ENCODE results near the gene NOL8.

NOL8 gene

GRCh38 chr9:92299116-92299515 is 26.0 kb downstream of the NOL8 start:
- Histone ChIP-seq H3K27me3 (ENCODE audit: insufficient read depth, low read length) (no peaks in the 10 kb centered on the region), H2BK5ac (ENCODE audit: low read depth, low read length, poor library complexity) (no peak overlapping the region), H3K4me3 (ENCODE audit: low read depth, low read length) (no peak overlapping the region), H3K14ac (ENCODE audit: low read length) (no peak overlapping the region), H3K79me1 (ENCODE audit: low read length) (no peaks in the 10 kb centered on the region), H2AK5ac (ENCODE audit: low read length) (no peak overlapping the region), H3K4me1 (ENCODE audit: control insufficient read depth in 1 of 2, insufficient read depth in 2 of 2, low read length in 2 of 2) (peaks cover 4% of the 10 kb centered on the region in 2 experiments), H2BK12ac (ENCODE audit: low read length) (no peak overlapping the region), H2BK120ac (ENCODE audit: insufficient read depth, low read length, poor library complexity) (no peak overlapping the region), H4K91ac (ENCODE audit: low read depth, low read length) (no peak overlapping the region), H3K4me2 (ENCODE audit: low read length) (no peak overlapping the region), H3K23ac (ENCODE audit: low read length) (no peak overlapping the region), H3K4ac (ENCODE audit: low read depth, low read length) (no peak overlapping the region), H3K9ac (ENCODE audit: low read length) (no peak overlapping the region), H3K79me2 (ENCODE audit: control insufficient read depth, insufficient read depth, low read length, poor library complexity) (peaks cover 2% of the 10 kb centered on the region), H3K36me3 (ENCODE audit: control insufficient read depth in 1 of 2, insufficient read depth in 2 of 2, low read length in 2 of 2) (peaks cover 9 to 16% of the 10 kb centered on the region in 2 experiments), H3K18ac (ENCODE audit: low read length) (no peak overlapping the region), H4K12ac (ENCODE audit: low read depth, low read length) (no peak overlapping the region), H2AFZ (ENCODE audit: insufficient read depth, low read length, poor library complexity) (no peak overlapping the region), H3K9me3 (ENCODE audit: insufficient read depth, low read depth, low read length) (no peaks in the 10 kb centered on the region), H3K27ac (ENCODE audit: low read depth, low read length) (no peak overlapping the region), H4K8ac (ENCODE audit: low read depth, low read length) (no peak overlapping the region)
- no peak for DNase-seq
- WGBS (ENCODE audit: extremely low coverage, insufficient coverage, insufficient read length) = no CpG with 5 or more reads among the region's 1 CpG

- Histone ChIP-seq H3K4ac (ENCODE audit: low read depth, low read length) (no peak overlapping the region), H4K8ac (ENCODE audit: low read depth, low read length) (no peak overlapping the region), H3K18ac (ENCODE audit: low read length) (no peak overlapping the region), H3K4me3 (ENCODE audit: low read depth, low read length) (no peak overlapping the region), H3K4me1 (ENCODE audit: control insufficient read depth in 1 of 2, insufficient read depth in 2 of 2, low read length in 2 of 2) (peaks cover 4% of the 10 kb centered on the region in 2 experiments), H3K27me3 (ENCODE audit: insufficient read depth, low read length) (no peaks in the 10 kb centered on the region), H3K36me3 (ENCODE audit: control insufficient read depth in 1 of 2, insufficient read depth in 2 of 2, low read length in 2 of 2) (peaks cover 7 to 14% of the 10 kb centered on the region in 2 experiments), H3K27ac (ENCODE audit: low read depth, low read length) (no peak overlapping the region), H3K4me2 (ENCODE audit: low read length) (no peak overlapping the region), H4K12ac (ENCODE audit: low read depth, low read length) (no peak overlapping the region), H3K79me1 (ENCODE audit: low read length) (no peaks in the 10 kb centered on the region), H3K79me2 (ENCODE audit: control insufficient read depth, insufficient read depth, low read length, poor library complexity) (peaks cover 3% of the 10 kb centered on the region), H3K14ac (ENCODE audit: low read length) (no peak overlapping the region), H2BK12ac (ENCODE audit: low read length) (no peak overlapping the region), H3K23ac (ENCODE audit: low read length) (no peak overlapping the region), H2AK5ac (ENCODE audit: low read length) (no peak overlapping the region), H2AFZ (ENCODE audit: insufficient read depth, low read length, poor library complexity) (no peak overlapping the region), H3K9me3 (ENCODE audit: insufficient read depth, low read depth, low read length) (no peaks in the 10 kb centered on the region), H2BK5ac (ENCODE audit: low read depth, low read length, poor library complexity) (no peak overlapping the region), H3K9ac (ENCODE audit: low read length) (no peak overlapping the region), H2BK120ac (ENCODE audit: insufficient read depth, low read length, poor library complexity) (no peak overlapping the region), H4K91ac (ENCODE audit: low read depth, low read length) (no peak overlapping the region)
- DNase-seq = no peak
- no CpG with 5 or more reads among the region's 3 CpGs for WGBS (ENCODE audit: extremely low coverage, insufficient coverage, insufficient read length)
Observed at GRCh38 chr9:92298036-92298435, 27.1 kb downstream of the NOL8 start.

- no peak overlapping the region for H3K23ac ChIP-seq (ENCODE audit: low read length)
- H3K9ac ChIP-seq (ENCODE audit: low read length) = no peak overlapping the region
- no peaks in the 10 kb centered on the region for H3K27me3 ChIP-seq (ENCODE audit: insufficient read depth, low read length)
- no peaks in the 10 kb centered on the region for H3K79me1 ChIP-seq (ENCODE audit: low read length)
- no CpG with 5 or more reads among the region's 3 CpGs for WGBS (ENCODE audit: extremely low coverage, insufficient coverage, insufficient read length)
- H3K18ac ChIP-seq (ENCODE audit: low read length) = no peak overlapping the region
- H3K4me2 ChIP-seq (ENCODE audit: low read length) = no peak overlapping the region
- peaks cover 4% of the 10 kb centered on the region in 2 experiments for H3K4me1 ChIP-seq (ENCODE audit: control insufficient read depth in 1 of 2, insufficient read depth in 2 of 2, low read length in 2 of 2)
- no peak overlapping the region for H3K27ac ChIP-seq (ENCODE audit: low read depth, low read length)
- peaks cover 3% of the 10 kb centered on the region for H3K79me2 ChIP-seq (ENCODE audit: control insufficient read depth, insufficient read depth, low read length, poor library complexity)
- H3K9me3 ChIP-seq (ENCODE audit: insufficient read depth, low read depth, low read length) = no peaks in the 10 kb centered on the region
- no peak overlapping the region for H2AFZ ChIP-seq (ENCODE audit: insufficient read depth, low read length, poor library complexity)
- no peak overlapping the region for H4K8ac ChIP-seq (ENCODE audit: low read depth, low read length)
- no peak overlapping the region for H3K4me3 ChIP-seq (ENCODE audit: low read depth, low read length)
- no peak overlapping the region for H2BK120ac ChIP-seq (ENCODE audit: insufficient read depth, low read length, poor library complexity)
- H3K14ac ChIP-seq (ENCODE audit: low read length) = no peak overlapping the region
- no peak overlapping the region for H2BK5ac ChIP-seq (ENCODE audit: low read depth, low read length, poor library complexity)
- H3K36me3 ChIP-seq (ENCODE audit: control insufficient read depth in 1 of 2, insufficient read depth in 2 of 2, low read length in 2 of 2) = peaks cover 7 to 14% of the 10 kb centered on the region in 2 experiments
- H3K4ac ChIP-seq (ENCODE audit: low read depth, low read length) = no peak overlapping the region
- DNase-seq = no peak
- no peak overlapping the region for H4K91ac ChIP-seq (ENCODE audit: low read depth, low read length)
- no peak overlapping the region for H2AK5ac ChIP-seq (ENCODE audit: low read length)
- no peak overlapping the region for H2BK12ac ChIP-seq (ENCODE audit: low read length)
- no peak overlapping the region for H4K12ac ChIP-seq (ENCODE audit: low read depth, low read length)
Observed at GRCh38 chr9:92297611-92298010, 27.5 kb downstream of the NOL8 start.

GRCh38 chr9:92295827-92296258 is 29.3 kb downstream of the NOL8 start:
- Histone ChIP-seq H3K79me2 (ENCODE audit: control insufficient read depth, insufficient read depth, low read length, poor library complexity) (peaks cover 11% of the 10 kb centered on the region), H3K36me3 (ENCODE audit: control insufficient read depth in 1 of 2, insufficient read depth in 2 of 2, low read length in 2 of 2) (peaks cover 5 to 12% of the 10 kb centered on the region in 2 experiments), H4K8ac (ENCODE audit: low read depth, low read length) (no peak overlapping the region), H3K14ac (ENCODE audit: low read length) (no peak overlapping the region), H3K18ac (ENCODE audit: low read length) (no peak overlapping the region), H4K12ac (ENCODE audit: low read depth, low read length) (no peak overlapping the region), H3K9ac (ENCODE audit: low read length) (no peak overlapping the region), H3K4me2 (ENCODE audit: low read length) (no peak overlapping the region), H3K27me3 (ENCODE audit: insufficient read depth, low read length) (no peaks in the 10 kb centered on the region), H4K91ac (ENCODE audit: low read depth, low read length) (no peak overlapping the region), H2BK120ac (ENCODE audit: insufficient read depth, low read length, poor library complexity) (no peak overlapping the region), H2AK5ac (ENCODE audit: low read length) (no peak overlapping the region), H2BK12ac (ENCODE audit: low read length) (no peak overlapping the region), H3K79me1 (ENCODE audit: low read length) (no peaks in the 10 kb centered on the region), H3K4me3 (ENCODE audit: low read depth, low read length) (no peak overlapping the region), H3K23ac (ENCODE audit: low read length) (no peak overlapping the region), H2AFZ (ENCODE audit: insufficient read depth, low read length, poor library complexity) (no peak overlapping the region), H3K27ac (ENCODE audit: low read depth, low read length) (no peak overlapping the region), H3K4me1 (ENCODE audit: control insufficient read depth in 1 of 2, insufficient read depth in 2 of 2, low read length in 2 of 2) (peaks cover 7% of the 10 kb centered on the region in 2 experiments), H3K4ac (ENCODE audit: low read depth, low read length) (no peak overlapping the region), H2BK5ac (ENCODE audit: low read depth, low read length, poor library complexity) (no peak overlapping the region), H3K9me3 (ENCODE audit: insufficient read depth, low read depth, low read length) (no peaks in the 10 kb centered on the region)
- no peak for DNase-seq
- WGBS (ENCODE audit: extremely low coverage, insufficient coverage, insufficient read length) = no CpG with 5 or more reads among the region's 4 CpGs
